Astrocyte of the cerebellum (primary cell): ENCODE measurements around the gene BCKDK.
"Not testable (repeated sequence)": the region's sequence is repeated elsewhere in the genome, so short reads cannot be mapped to it uniquely, and the experiment has no call there.

Source experiments
- DNase-seq: peaks from one replicate; pipeline ENCODE4 v3.0.0-alpha.2; 2011; ENCODE audit warnings: low read depth
- H3K4me3 ChIP-seq: 2 replicates; pipeline ENCODE4 v1.5.1; 2011; ENCODE audit warnings: mild to moderate bottlenecking, low read depth, low read length, moderate library complexity
- CTCF ChIP-seq: IDR thresholded peaks from 2 replicates; pipeline ENCODE4 v1.5.1; 2012; ENCODE audit warnings: low read length, low read depth, moderate library complexity, mild to moderate bottlenecking; ENCODE audit errors: missing control alignments
- in situ Hi-C: cut with HindIII; loops from 2 replicates; pipeline ENCODE4 v1.10.0; 2017; ENCODE audit warnings: low sequenced_read_pairs

Gene BCKDK

GRCh38 chr16:31143011-31143693, 35.0 kb downstream of the BCKDK start:
- peak overlapping the region; percentile 36 for H3K4me3 ChIP-seq
- no peak for TF ChIP-seq CTCF
- in situ Hi-C loops, result no loop called here
- no peak for DNase-seq

GRCh38 chr16:31143694-31144148, 35.5 kb downstream of the BCKDK start:
- H3K4me3 ChIP-seq, result no peak overlapping the region
- no peak for TF ChIP-seq CTCF
- no peak for DNase-seq
- in situ Hi-C loops, result no loop called here

- DNase-seq, in situ Hi-C loops: not testable (repeated sequence)
These were observed 36.2 kb downstream of the BCKDK start for GRCh38 chr16:31144418-31144817.

GRCh38 chr16:31145398-31145990, 37.3 kb downstream of the BCKDK start:
- no peak for TF ChIP-seq CTCF
- DNase-seq, result no peak
- in situ Hi-C loops, result no loop called here
- H3K4me3 ChIP-seq, result no peak overlapping the region

More at GRCh38 chr16:31144418-31144817, 36.2 kb downstream of the BCKDK start:
- not testable (repeated sequence) for H3K4me3 ChIP-seq

GRCh38 chr16:31147574-31147973, 39.4 kb downstream of the BCKDK start:
- in situ Hi-C loops, result no loop called here
- DNase-seq, result no peak
- TF ChIP-seq CTCF, result no peak
- no peak overlapping the region for H3K4me3 ChIP-seq

GRCh38 chr16:31148281-31148728, 40.1 kb downstream of the BCKDK start:
- no peak for DNase-seq
- in situ Hi-C loops, result no loop called here
- TF ChIP-seq CTCF, result no peak
- no peak overlapping the region for H3K4me3 ChIP-seq

GRCh38 chr16:31148896-31149295, 40.7 kb downstream of the BCKDK start:
- TF ChIP-seq CTCF, result no peak
- no peak for DNase-seq
- H3K4me3 ChIP-seq, result no peak overlapping the region
- in situ Hi-C loops, result no loop called here
